SK-N-MC (cell line): ENCODE data around the gene TTLL5.

Experiments
- EZH2 ChIP-seq: fragments of 200-600 bp; sonication (generic); IDR thresholded peaks from one replicate; pipeline ENCODE4 v1.6.1; 2017; ENCODE audit warnings: antibody characterized with exemption
- POLR2AphosphoS5 ChIP-seq: IDR thresholded peaks from 2 replicates; pipeline ENCODE4 v1.6.1; 2012; ENCODE audit warnings: mild to moderate bottlenecking, low read depth, low read length, borderline replicate concordance

DNA sequence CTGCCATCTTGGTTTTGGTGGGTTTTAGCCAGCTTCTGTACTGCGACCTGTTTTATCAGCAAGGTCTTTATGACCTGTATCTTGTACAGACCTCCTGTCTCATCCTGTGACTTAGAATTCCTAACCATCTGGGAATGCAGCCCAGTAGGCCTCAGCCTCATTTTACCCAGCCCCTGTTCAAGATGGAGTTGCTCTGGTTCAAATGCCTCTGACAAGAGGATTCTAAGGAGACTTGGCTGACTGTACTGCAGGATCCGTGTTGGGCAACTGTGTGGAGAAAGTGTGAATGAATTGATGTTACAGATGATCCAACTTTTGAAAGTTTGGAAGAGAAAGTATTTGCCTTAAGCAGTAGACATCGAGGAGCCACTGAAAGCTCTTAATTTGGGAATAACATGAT, 91.0 kb downstream of the TTLL5 start:
- no peak for TF ChIP-seq POLR2AphosphoS5
- TF ChIP-seq EZH2 = no peak
